Colonic mucosa (tissue), 4 donors: ENCODE measurements around the gene MAP3K5. TPM values are rescaled to one million over a fixed set of nuclear protein-coding genes. Genes with fewer than 3 reads are reported as not detected.

Source experiments
- DNase-seq: peaks from one replicate; pipeline ENCODE4 v3.0.0-alpha.2; 2020
- H3K27ac ChIP-seq: fragments of 200-600 bp; one replicate; pipeline ENCODE4 v1.8.0; 2021
- H3K27me3 ChIP-seq: fragments of 200-600 bp; one replicate; pipeline ENCODE4 v1.8.0; 2021
- H3K36me3 ChIP-seq: fragments of 200-600 bp; one replicate; pipeline ENCODE4 v1.8.0; 2021
- H3K4me1 ChIP-seq: fragments of 200-600 bp; one replicate; pipeline ENCODE4 v1.8.0; 2021; ENCODE audit warnings: mild to moderate bottlenecking
- H3K4me3 ChIP-seq: fragments of 200-600 bp; one replicate; pipeline ENCODE4 v1.8.0; 2021
- H3K9ac ChIP-seq, 2 donors: one replicate each; pipeline ENCODE4 v1.7.0; 2013; ENCODE audit warnings: control low read depth in 2 of 2, low read depth in 2 of 2, low read length in 2 of 2
- H3K9me3 ChIP-seq: fragments of 200-600 bp; one replicate; pipeline ENCODE4 v1.8.0; 2021
- intact Hi-C: fragments of 100-400 bp; cut with DNase I; formaldehyde crosslinking; loops from one replicate; pipeline ENCODE4 v1.14.1; 2022
- total RNA-seq, 2 donors: library from RNA; stranded (reverse); fragmentation: NEBNext Ultra II Directional in 1 of 2; extraction: Animal tissue kit (Norgen Biotek cat#: 25700) in 1 of 2; gene quantifications; one replicate each; pipeline ENCODE4 v1.2.1, GENCODE V29; 2021
- TF ChIP-seq, protein P1 (sequence below): fragments of 200-600 bp; IDR thresholded peaks from one replicate; pipeline ENCODE4 v1.8.0; 2022; ENCODE audit warnings: antibody characterized with exemption, mild to moderate bottlenecking
- donor health status: healthy.
- donor health status: DM: no; HTN: no; CAD: no.
- donor health status: DM: no; HTN: no; CAD: no.

Gene MAP3K5
- total RNA-seq, 2 donors from 2014 or later, result 15.3 to 17.1 TPM

- intact Hi-C loops, result no loop called here
- no peaks in the 10 kb centered on the region for H3K4me1 ChIP-seq
- H3K27me3 ChIP-seq, result no peaks in the 10 kb centered on the region
- no peaks in the 10 kb centered on the region for H3K9me3 ChIP-seq
- H3K27ac ChIP-seq, result no peak overlapping the region
- TF ChIP-seq, protein P1, sequence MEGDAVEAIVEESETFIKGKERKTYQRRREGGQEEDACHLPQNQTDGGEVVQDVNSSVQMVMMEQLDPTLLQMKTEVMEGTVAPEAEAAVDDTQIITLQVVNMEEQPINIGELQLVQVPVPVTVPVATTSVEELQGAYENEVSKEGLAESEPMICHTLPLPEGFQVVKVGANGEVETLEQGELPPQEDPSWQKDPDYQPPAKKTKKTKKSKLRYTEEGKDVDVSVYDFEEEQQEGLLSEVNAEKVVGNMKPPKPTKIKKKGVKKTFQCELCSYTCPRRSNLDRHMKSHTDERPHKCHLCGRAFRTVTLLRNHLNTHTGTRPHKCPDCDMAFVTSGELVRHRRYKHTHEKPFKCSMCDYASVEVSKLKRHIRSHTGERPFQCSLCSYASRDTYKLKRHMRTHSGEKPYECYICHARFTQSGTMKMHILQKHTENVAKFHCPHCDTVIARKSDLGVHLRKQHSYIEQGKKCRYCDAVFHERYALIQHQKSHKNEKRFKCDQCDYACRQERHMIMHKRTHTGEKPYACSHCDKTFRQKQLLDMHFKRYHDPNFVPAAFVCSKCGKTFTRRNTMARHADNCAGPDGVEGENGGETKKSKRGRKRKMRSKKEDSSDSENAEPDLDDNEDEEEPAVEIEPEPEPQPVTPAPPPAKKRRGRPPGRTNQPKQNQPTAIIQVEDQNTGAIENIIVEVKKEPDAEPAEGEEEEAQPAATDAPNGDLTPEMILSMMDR, result no peak
- H3K4me3 ChIP-seq, result no peak overlapping the region
- no peaks in the 10 kb centered on the region for H3K36me3 ChIP-seq
- H3K9ac ChIP-seq, result no peak overlapping the region
- DNase-seq, result no peak
These were observed 163.3 kb downstream of the MAP3K5 start for GRCh38 chr6:136628996-136629395.

DNA sequence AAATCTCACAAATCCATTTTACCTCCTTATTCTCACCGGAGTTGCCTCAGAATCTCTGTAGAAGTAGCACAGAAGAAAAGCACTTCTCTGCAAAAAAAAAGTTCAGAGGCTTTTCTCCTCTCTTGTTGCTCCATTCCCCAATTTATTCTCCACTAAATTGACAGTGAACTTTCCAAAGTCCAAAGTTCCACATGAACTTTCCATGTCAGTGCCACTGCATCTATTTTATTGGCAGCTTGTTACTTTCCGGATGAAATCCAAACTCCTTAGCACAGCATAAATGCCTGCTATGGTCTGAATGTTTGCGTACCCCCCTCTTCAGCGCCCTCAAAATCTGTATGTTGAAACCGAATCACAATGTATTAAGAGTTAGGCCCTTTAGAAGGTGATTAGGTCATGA lies 165.1 kb downstream of the MAP3K5 start:
- no peaks in the 10 kb centered on the region for H3K9me3 ChIP-seq

GRCh38 chr6:136625293-136625692 lies 167.0 kb downstream of the MAP3K5 start:
- Histone ChIP-seq H3K9ac (no peak overlapping the region), H3K9me3 (no peaks in the 10 kb centered on the region), H3K36me3 (no peaks in the 10 kb centered on the region), H3K4me3 (no peak overlapping the region), H3K27me3 (no peaks in the 10 kb centered on the region), H3K4me1 (no peaks in the 10 kb centered on the region), H3K27ac (no peak overlapping the region)
- DNase-seq, result no peak
- TF ChIP-seq, protein P1, result no peak
- intact Hi-C loops, result no loop called here

More for the DNA sequence above, 165.1 kb downstream of the MAP3K5 start:
- Histone ChIP-seq H3K4me1 (no peaks in the 10 kb centered on the region), H3K4me3 (no peak overlapping the region), H3K9ac (no peak overlapping the region), H3K36me3 (no peaks in the 10 kb centered on the region), H3K27ac (no peak overlapping the region), H3K27me3 (no peaks in the 10 kb centered on the region)
- DNase-seq, result no peak
- TF ChIP-seq, protein P1, result no peak
- intact Hi-C loops, result no loop called here

DNA sequence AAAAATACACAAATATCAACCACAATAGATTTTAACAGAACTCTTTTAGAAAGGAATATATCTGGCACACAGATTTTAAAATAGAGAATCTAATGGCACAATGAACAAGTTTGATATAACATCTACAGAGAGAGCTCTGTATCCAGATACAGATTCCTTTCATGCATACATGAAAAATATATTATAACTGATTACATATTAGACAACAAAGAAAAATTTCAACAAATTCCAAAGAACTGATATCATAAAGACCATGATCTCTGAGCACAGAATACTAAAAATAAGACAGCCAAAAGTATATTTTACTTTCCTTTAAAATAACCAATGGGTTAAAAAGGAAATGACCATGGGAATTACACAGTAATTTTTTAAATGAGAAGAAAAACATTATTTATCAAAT lies 167.9 kb downstream of the MAP3K5 start:
- Histone ChIP-seq H3K27ac (no peak overlapping the region), H3K4me3 (no peak overlapping the region), H3K27me3 (no peaks in the 10 kb centered on the region), H3K9me3 (no peaks in the 10 kb centered on the region), H3K9ac (no peak overlapping the region), H3K4me1 (no peaks in the 10 kb centered on the region), H3K36me3 (no peaks in the 10 kb centered on the region)
- no peak for DNase-seq
- intact Hi-C loops, result no loop called here
- TF ChIP-seq, protein P1, result no peak

- TF ChIP-seq, protein P1, result no peak
- no peak overlapping the region for H3K9ac ChIP-seq
- no peaks in the 10 kb centered on the region for H3K36me3 ChIP-seq
- no peaks in the 10 kb centered on the region for H3K4me1 ChIP-seq
- no peaks in the 10 kb centered on the region for H3K9me3 ChIP-seq
- H3K27me3 ChIP-seq, result no peaks in the 10 kb centered on the region
- intact Hi-C loops, result no loop called here
- no peak for DNase-seq
- no peak overlapping the region for H3K27ac ChIP-seq
- H3K4me3 ChIP-seq, result no peak overlapping the region
These were observed 174.2 kb downstream of the MAP3K5 start for GRCh38 chr6:136618086-136618485.

DNA sequence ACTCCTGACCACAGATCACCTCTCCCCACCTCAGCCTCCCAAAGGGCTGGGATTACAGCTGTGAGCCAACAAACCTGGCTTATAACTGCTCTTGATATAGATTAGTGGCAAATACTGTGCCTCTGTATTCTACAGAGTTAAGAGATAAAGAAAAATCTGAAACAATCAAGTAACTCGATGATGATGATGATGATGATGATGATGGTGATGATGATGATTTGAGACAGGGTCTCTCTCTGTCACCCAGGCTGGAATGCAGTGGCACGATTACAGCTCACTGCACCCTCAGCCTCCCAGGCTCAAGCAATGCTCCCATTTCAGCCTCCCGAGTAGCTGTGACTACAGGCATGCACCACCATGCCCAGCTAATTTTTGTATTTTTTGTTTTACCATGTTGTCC lies 175.8 kb downstream of the MAP3K5 start:
- DNase-seq, result no peak
- Histone ChIP-seq H3K36me3 (no peaks in the 10 kb centered on the region), H3K4me1 (no peaks in the 10 kb centered on the region), H3K9me3 (no peaks in the 10 kb centered on the region), H3K4me3 (no peak overlapping the region), H3K9ac (no peak overlapping the region), H3K27ac (no peak overlapping the region), H3K27me3 (no peaks in the 10 kb centered on the region)
- intact Hi-C loops, result no loop called here
- TF ChIP-seq, protein P1, result no peak
